ENCODE measurements around the gene A2M.

The A2M gene

DNA sequence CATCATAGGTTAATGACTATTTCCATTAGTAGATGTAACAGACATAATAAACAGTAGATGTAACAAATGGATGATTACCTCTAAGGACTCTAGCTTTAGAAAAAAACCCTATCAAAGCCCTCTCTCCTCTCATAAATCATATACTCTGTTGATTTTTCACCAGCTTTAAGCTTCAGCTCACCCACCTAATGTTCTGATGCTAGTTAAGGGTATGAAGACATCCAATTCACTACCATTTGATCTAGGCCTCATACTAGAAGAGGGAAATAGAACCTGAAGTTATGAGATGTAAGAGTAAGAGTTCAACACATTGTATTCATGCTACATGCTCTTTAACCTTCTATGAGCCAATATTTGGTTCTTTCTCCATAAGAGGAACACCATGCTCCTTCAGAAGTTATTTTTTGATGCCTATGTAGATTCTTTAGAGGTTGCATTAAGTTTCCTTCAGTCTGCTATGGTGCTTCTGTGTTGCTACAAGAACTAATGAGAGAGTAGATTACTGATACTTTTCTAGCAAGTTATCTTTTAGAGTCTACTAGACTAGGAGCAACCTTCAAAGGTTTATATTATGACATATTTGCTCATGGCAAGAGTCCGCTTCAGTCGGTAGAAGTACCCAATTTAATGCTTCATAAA is 16.0 kb downstream of the A2M start:
- Histone ChIP-seq H3K4me3 (ENCODE audit: low read length) (no peak overlapping the region), H2AFZ (ENCODE audit: low read length) (no peak overlapping the region), H3K4me1 (ENCODE audit: low read length) (no peaks in the 10 kb centered on the region), H3K27me3 (replicated peaks; ENCODE audit: insufficient read depth, low read length) (no peaks in the 10 kb centered on the region), H3F3A (ENCODE audit: insufficient read depth, low read length) (no peaks in the 10 kb centered on the region), H4K20me1 (ENCODE audit: insufficient read depth, low read length) (no peaks in the 10 kb centered on the region), H3K9me2 (replicated peaks; ENCODE audit: insufficient read depth, low read length) (no peaks in the 10 kb centered on the region), H3K9ac (ENCODE audit: low read length) (no peak overlapping the region), H3K27ac (ENCODE audit: low read length) (no peak overlapping the region), H3K4me2 (ENCODE audit: low read depth, low read length) (no peak overlapping the region), H3K9me3 (replicated peaks; ENCODE audit: insufficient read depth, low read length) (no peaks in the 10 kb centered on the region), H3K36me3 (replicated peaks; ENCODE audit: insufficient read depth, low read length) (no peaks in the 10 kb centered on the region), H3K79me2 (ENCODE audit: low read length) (no peaks in the 10 kb centered on the region)
- no peak for TF ChIP-seq EZH2 (optimal IDR thresholded peaks at IDR 0.05; ENCODE audit: low read depth, low read length)
- TF ChIP-seq, protein P1, sequence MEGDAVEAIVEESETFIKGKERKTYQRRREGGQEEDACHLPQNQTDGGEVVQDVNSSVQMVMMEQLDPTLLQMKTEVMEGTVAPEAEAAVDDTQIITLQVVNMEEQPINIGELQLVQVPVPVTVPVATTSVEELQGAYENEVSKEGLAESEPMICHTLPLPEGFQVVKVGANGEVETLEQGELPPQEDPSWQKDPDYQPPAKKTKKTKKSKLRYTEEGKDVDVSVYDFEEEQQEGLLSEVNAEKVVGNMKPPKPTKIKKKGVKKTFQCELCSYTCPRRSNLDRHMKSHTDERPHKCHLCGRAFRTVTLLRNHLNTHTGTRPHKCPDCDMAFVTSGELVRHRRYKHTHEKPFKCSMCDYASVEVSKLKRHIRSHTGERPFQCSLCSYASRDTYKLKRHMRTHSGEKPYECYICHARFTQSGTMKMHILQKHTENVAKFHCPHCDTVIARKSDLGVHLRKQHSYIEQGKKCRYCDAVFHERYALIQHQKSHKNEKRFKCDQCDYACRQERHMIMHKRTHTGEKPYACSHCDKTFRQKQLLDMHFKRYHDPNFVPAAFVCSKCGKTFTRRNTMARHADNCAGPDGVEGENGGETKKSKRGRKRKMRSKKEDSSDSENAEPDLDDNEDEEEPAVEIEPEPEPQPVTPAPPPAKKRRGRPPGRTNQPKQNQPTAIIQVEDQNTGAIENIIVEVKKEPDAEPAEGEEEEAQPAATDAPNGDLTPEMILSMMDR (IDR thresholded peaks at IDR 0.05; ENCODE audit: low read length), result no peak
- no peak for TF ChIP-seq EZH2phosphoT487 (IDR thresholded peaks at IDR 0.05; ENCODE audit: low read length)
- no peak for DNase-seq

GRCh38 chr12:9098463-9099026 is 17.2 kb downstream of the A2M start:
- Histone ChIP-seq H3K36me3 (replicated peaks; ENCODE audit: insufficient read depth, low read length) (no peaks in the 10 kb centered on the region), H3F3A (ENCODE audit: insufficient read depth, low read length) (no peaks in the 10 kb centered on the region), H3K79me2 (ENCODE audit: low read length) (no peaks in the 10 kb centered on the region), H3K27ac (ENCODE audit: low read length) (no peak overlapping the region), H2AFZ (ENCODE audit: low read length) (no peak overlapping the region), H3K4me2 (ENCODE audit: low read depth, low read length) (no peak overlapping the region), H3K27me3 (replicated peaks; ENCODE audit: insufficient read depth, low read length) (no peaks in the 10 kb centered on the region), H3K4me1 (ENCODE audit: low read length) (no peaks in the 10 kb centered on the region), H3K9me3 (replicated peaks; ENCODE audit: insufficient read depth, low read length) (no peaks in the 10 kb centered on the region), H3K9me2 (replicated peaks; ENCODE audit: insufficient read depth, low read length) (no peaks in the 10 kb centered on the region), H3K4me3 (ENCODE audit: low read length) (no peak overlapping the region), H3K9ac (ENCODE audit: low read length) (no peak overlapping the region), H4K20me1 (ENCODE audit: insufficient read depth, low read length) (no peaks in the 10 kb centered on the region)
- TF ChIP-seq EZH2 (optimal IDR thresholded peaks at IDR 0.05; ENCODE audit: low read depth, low read length) (no peak), EZH2phosphoT487 (IDR thresholded peaks at IDR 0.05; ENCODE audit: low read length) (no peak)
- TF ChIP-seq, protein P1 (IDR thresholded peaks at IDR 0.05; ENCODE audit: low read length), result no peak
- no peak for DNase-seq

DNA sequence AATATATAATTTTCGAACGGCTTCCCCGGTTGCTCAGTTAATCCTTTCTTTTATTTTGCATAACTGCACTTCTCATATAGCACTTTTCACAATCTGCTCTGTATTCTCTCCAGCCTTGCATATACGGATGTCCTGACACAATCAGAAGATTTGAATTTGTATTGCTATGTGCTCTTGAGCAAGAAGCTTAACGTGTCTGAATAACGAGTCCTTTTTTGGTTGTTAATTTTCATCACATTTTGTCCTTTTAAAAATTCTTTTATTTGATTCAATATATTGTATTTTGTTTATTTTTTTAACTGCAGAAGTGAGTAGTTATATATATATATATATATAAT is 17.6 kb downstream of the A2M start:
- Histone ChIP-seq H3K4me2 (ENCODE audit: low read depth, low read length) (no peak overlapping the region), H3K27ac (ENCODE audit: low read length) (no peak overlapping the region), H4K20me1 (ENCODE audit: insufficient read depth, low read length) (no peaks in the 10 kb centered on the region), H3F3A (ENCODE audit: insufficient read depth, low read length) (no peaks in the 10 kb centered on the region), H3K4me3 (ENCODE audit: low read length) (no peak overlapping the region), H3K9ac (ENCODE audit: low read length) (no peak overlapping the region), H3K27me3 (replicated peaks; ENCODE audit: insufficient read depth, low read length) (no peaks in the 10 kb centered on the region), H3K79me2 (ENCODE audit: low read length) (no peaks in the 10 kb centered on the region), H2AFZ (ENCODE audit: low read length) (no peak overlapping the region), H3K36me3 (replicated peaks; ENCODE audit: insufficient read depth, low read length) (no peaks in the 10 kb centered on the region), H3K9me2 (replicated peaks; ENCODE audit: insufficient read depth, low read length) (no peaks in the 10 kb centered on the region), H3K9me3 (replicated peaks; ENCODE audit: insufficient read depth, low read length) (no peaks in the 10 kb centered on the region), H3K4me1 (ENCODE audit: low read length) (no peaks in the 10 kb centered on the region)
- no peak for DNase-seq
- TF ChIP-seq EZH2 (optimal IDR thresholded peaks at IDR 0.05; ENCODE audit: low read depth, low read length) (no peak), EZH2phosphoT487 (IDR thresholded peaks at IDR 0.05; ENCODE audit: low read length) (no peak)
- TF ChIP-seq, protein P1 (IDR thresholded peaks at IDR 0.05; ENCODE audit: low read length), result no peak
